ENCODE results near the gene CIPC. TPM values are rescaled to one million over a fixed set of nuclear protein-coding genes. Genes with fewer than 3 reads are reported as not detected.

The CIPC gene
- total RNA-seq, 4 donors from 2014 or later = 37.1 to 63.0 (median 46.5) TPM

DNA sequence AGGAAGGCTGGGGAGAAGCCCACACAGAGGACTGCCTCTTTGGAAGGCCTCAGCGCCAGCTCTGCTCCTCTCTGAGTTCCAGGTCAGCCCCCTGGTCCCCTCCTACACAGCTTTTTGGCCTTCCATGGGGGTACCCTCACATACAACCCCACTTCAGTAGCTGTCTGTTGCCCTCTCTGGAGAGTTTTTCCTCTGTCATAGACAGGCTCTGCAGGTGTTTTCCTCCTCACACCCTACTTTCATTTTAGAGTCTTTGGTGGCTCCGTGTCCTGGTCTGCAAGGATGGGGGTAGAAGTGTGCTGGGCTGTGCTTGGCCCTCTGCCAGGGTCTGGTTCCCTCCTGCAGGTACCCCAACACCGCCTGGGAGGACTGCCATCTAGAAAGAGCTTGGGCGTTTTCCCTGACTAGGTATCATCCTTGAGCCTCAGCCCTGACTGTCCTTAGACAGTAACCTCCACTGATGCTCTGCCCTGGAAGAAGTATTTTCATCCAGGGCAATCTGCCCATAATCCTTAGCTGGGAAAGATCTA is 28.5 kb downstream of the CIPC start:
- whole genome bisulfite sequencing = 92% methylated on average over 2 of the region's 4 CpGs
- TF ChIP-seq, protein P1, sequence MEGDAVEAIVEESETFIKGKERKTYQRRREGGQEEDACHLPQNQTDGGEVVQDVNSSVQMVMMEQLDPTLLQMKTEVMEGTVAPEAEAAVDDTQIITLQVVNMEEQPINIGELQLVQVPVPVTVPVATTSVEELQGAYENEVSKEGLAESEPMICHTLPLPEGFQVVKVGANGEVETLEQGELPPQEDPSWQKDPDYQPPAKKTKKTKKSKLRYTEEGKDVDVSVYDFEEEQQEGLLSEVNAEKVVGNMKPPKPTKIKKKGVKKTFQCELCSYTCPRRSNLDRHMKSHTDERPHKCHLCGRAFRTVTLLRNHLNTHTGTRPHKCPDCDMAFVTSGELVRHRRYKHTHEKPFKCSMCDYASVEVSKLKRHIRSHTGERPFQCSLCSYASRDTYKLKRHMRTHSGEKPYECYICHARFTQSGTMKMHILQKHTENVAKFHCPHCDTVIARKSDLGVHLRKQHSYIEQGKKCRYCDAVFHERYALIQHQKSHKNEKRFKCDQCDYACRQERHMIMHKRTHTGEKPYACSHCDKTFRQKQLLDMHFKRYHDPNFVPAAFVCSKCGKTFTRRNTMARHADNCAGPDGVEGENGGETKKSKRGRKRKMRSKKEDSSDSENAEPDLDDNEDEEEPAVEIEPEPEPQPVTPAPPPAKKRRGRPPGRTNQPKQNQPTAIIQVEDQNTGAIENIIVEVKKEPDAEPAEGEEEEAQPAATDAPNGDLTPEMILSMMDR (IDR thresholded peaks at IDR 0.05) = no peak
- TF ChIP-seq POLR2AphosphoS5 (IDR thresholded peaks at IDR 0.05) (no peak), POLR2A (IDR thresholded peaks at IDR 0.05; ENCODE audit: low read depth) (no peak), EP300 (IDR thresholded peaks at IDR 0.05) (no peak)
- peaks cover 26 to 45% (median 27%) of the 10 kb centered on the region in 4 donors for H3K4me1 ChIP-seq
- peaks cover 0 to 45% (median 3%) of the 10 kb centered on the region in 4 donors for H3K27me3 ChIP-seq
- no peaks in the 10 kb centered on the region for H3K9me3 ChIP-seq
- H3K36me3 ChIP-seq = peaks cover 0 to under 1% (median 0%) of the 10 kb centered on the region in 4 donors
- H3K27ac ChIP-seq (replicated peaks in 1 of 4) = no peak overlapping the region
- no peak overlapping the region for H3K4me3 ChIP-seq
- no peak for DNase-seq (ENCODE audit: extremely low spot score)
- intact Hi-C loops (cut with DNase I) = loop anchor here (5.0 kb wide), 1 partner anchor 34 kb away; no protein-coding TSS in a partner anchor

DNA sequence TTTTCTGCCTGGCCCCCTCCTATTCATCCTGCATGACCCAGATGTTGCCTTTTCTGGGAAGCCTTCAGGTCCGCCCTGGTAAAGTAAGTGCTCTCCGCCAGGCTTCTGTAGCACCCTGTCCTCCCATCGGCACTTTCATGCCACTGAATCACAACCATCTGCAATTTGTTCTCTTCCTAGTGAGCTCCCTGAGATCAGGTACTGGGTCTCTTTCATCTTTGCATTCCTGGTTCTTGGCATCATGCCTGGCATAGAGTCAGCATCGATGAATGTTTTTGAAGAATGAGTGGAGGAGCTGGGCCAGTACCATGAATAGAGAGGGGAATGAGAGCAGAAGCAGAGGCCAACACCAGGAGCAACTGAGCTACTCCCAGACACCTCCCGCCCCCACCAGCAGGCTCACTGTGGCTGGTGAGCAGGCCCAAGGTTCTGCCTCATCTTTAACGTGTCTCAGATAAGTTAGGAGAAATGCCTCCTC is 30.4 kb downstream of the CIPC start:
- no peaks in the 10 kb centered on the region for H3K9me3 ChIP-seq
- no peak for DNase-seq (ENCODE audit: extremely low spot score)
- H3K36me3 ChIP-seq = no peaks in the 10 kb centered on the region
- no peak for TF ChIP-seq EP300 (IDR thresholded peaks at IDR 0.05)
- no peak for TF ChIP-seq POLR2AphosphoS5 (IDR thresholded peaks at IDR 0.05)
- TF ChIP-seq POLR2A (IDR thresholded peaks at IDR 0.05; ENCODE audit: low read depth) = no peak
- TF ChIP-seq, protein P1 (IDR thresholded peaks at IDR 0.05) = no peak
- intact Hi-C loops (cut with DNase I) = loop anchor here (5.0 kb wide), 1 partner anchor 36 kb away; no protein-coding TSS in a partner anchor
- WGBS = 60% methylated on average over 5 of the region's 6 CpGs
- H3K4me3 ChIP-seq = no peak overlapping the region
- H3K27ac ChIP-seq (replicated peaks in 1 of 4) = no peak overlapping the region
- peaks cover 0 to 65% (median 7%) of the 10 kb centered on the region in 4 donors for H3K27me3 ChIP-seq
- peaks cover 13 to 28% (median 21%) of the 10 kb centered on the region in 4 donors for H3K4me1 ChIP-seq

DNA sequence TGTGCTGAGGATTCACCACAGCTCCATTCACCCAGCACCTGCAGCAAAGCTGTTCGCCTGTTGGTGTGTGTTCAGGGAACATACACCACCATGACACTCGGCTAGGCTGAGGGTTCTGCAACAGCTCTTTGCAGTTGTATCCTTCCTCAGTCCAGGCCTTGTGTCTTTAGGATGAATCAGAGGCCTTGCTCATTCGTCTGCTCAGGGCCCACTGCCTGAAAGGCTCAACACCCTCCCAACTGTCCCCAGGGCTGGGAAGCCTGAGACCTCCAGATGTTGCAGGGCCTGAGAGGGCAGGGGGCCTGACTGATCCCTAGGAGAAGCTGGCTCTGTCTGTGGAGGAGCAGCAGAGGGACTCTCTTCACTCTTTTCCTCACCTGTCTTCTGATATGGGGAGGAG is 32.3 kb downstream of the CIPC start:
- DNase-seq (ENCODE audit: extremely low spot score) = no peak
- Histone ChIP-seq H3K27ac (replicated peaks in 1 of 4) (no peak overlapping the region), H3K4me3 (no peak overlapping the region), H3K9me3 (no peaks in the 10 kb centered on the region), H3K27me3 (peaks cover 0 to 82% (median 14%) of the 10 kb centered on the region in 4 donors), H3K36me3 (no peaks in the 10 kb centered on the region), H3K4me1 (peaks cover under 1 to 9% (median 2%) of the 10 kb centered on the region in 4 donors)
- whole genome bisulfite sequencing = 68% methylated on average over 3 of the region's 3 CpGs
- intact Hi-C loops (cut with DNase I) = no loop called here
- TF ChIP-seq EP300 (IDR thresholded peaks at IDR 0.05) (no peak), POLR2A (IDR thresholded peaks at IDR 0.05; ENCODE audit: low read depth) (no peak), POLR2AphosphoS5 (IDR thresholded peaks at IDR 0.05) (no peak)
- TF ChIP-seq, protein P1 (IDR thresholded peaks at IDR 0.05) = no peak

DNA sequence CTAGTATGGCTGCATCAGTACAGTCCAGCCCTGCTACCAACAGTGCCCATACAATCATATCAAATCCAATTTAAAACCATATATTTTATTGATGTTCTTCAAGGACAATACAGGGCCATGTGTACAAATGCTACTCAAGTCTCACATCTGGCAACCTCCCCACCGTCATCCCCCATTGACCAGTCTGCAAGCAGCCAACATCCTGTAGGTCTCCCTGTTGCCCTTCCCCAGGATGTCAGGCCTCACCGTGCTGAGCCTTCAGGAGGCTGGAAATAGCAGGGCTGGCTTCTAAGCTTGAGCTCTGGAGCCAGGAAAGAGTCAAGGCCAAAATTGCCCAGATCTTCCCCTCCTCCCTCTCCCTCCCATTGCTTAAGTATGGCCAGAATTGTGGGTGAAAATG is 33.1 kb downstream of the CIPC start:
- no peak overlapping the region for H3K27ac ChIP-seq (replicated peaks in 1 of 4)
- no peak overlapping the region for H3K4me3 ChIP-seq
- peaks cover 0 to under 1% (median 0%) of the 10 kb centered on the region in 4 donors for H3K4me1 ChIP-seq
- 45% methylated on average over 2 of the region's 2 CpGs for WGBS
- no peaks in the 10 kb centered on the region for H3K9me3 ChIP-seq
- TF ChIP-seq POLR2AphosphoS5 (IDR thresholded peaks at IDR 0.05) (no peak), POLR2A (IDR thresholded peaks at IDR 0.05; ENCODE audit: low read depth) (no peak), EP300 (IDR thresholded peaks at IDR 0.05) (no peak)
- TF ChIP-seq, protein P1 (IDR thresholded peaks at IDR 0.05) = no peak
- intact Hi-C loops (cut with DNase I) = no loop called here
- peaks cover 0 to 84% (median 11%) of the 10 kb centered on the region in 4 donors for H3K27me3 ChIP-seq
- no peaks in the 10 kb centered on the region for H3K36me3 ChIP-seq
- no peak for DNase-seq (ENCODE audit: extremely low spot score)

Measured in esophagus muscularis mucosa (tissue), 4 donors.